ACC112 (cell line): ENCODE data around the gene TNFSF4.
"Not testable (repeated sequence)": the region's sequence is repeated elsewhere in the genome, so short reads cannot be mapped to it uniquely, and the experiment has no call there.

Experiments
- H2AFZ ChIP-seq: fragments of 200-600 bp; sonication (generic); one replicate; pipeline ENCODE4 v1.6.0; 2017; ENCODE audit warnings: antibody characterized with exemption, low read length; ENCODE audit not compliant: unreplicated experiment
- H3K27ac ChIP-seq: fragments of 200-600 bp; sonication (generic); 2 replicates; pipeline ENCODE4 v1.5.1; 2014; ENCODE audit warnings: low read depth, mild to moderate bottlenecking, antibody characterized with exemption, low read length, moderate library complexity
- H3K27me3 ChIP-seq: fragments of 200-600 bp; sonication (generic); 2 replicates; pipeline ENCODE4 v1.6.1; 2014; ENCODE audit warnings: mild to moderate bottlenecking, antibody characterized with exemption, low read length, moderate library complexity, mixed read lengths; ENCODE audit not compliant: insufficient read depth
- H3K36me3 ChIP-seq: fragments of 200-600 bp; sonication (generic); 2 replicates; pipeline ENCODE4 v1.6.1; 2016; ENCODE audit warnings: mild to moderate bottlenecking, antibody characterized with exemption, low read length, moderate library complexity, mixed read lengths; ENCODE audit not compliant: insufficient read depth
- H3K4me1 ChIP-seq: fragments of 200-600 bp; sonication (generic); one replicate; pipeline ENCODE4 v1.6.1; 2016; ENCODE audit warnings: low read length, mixed read lengths; ENCODE audit not compliant: insufficient read depth, unreplicated experiment, control insufficient read depth
- H3K4me3 ChIP-seq: fragments of 200-600 bp; sonication (generic); 2 replicates; pipeline ENCODE4 v1.5.1; 2014; ENCODE audit warnings: mild to moderate bottlenecking, low read depth, low read length
- H3K79me2 ChIP-seq: fragments of 200-600 bp; sonication (generic); one replicate; pipeline ENCODE4 v1.6.0; 2016; ENCODE audit warnings: low read length; ENCODE audit not compliant: control insufficient read depth, unreplicated experiment, insufficient read depth

Gene TNFSF4

DNA sequence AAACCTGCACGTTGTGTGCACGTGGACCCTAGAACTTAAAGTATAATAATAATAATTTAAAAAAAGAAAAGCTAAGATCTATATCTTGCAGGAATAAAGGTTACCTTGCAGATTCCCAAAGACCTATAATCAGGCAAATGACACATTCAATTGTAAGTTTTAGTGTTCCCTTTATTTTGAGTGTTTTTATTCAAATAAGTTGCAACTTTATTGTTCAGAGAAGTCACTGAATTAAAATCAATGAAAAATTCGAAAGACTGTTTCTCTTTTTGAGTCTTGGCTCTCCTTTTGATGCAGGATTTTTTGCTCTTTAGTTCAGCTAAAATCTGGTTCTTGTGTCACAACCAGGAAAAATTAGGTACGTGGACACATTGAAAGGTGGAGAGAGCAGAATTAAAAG, 27.8 kb upstream of the TNFSF4 start:
- Histone ChIP-seq H2AFZ (no peak overlapping the region), H3K27ac (no peak overlapping the region), H3K79me2 (no peaks in the 10 kb centered on the region), H3K4me3 (no peak overlapping the region), H3K27me3 (no peaks in the 10 kb centered on the region), H3K36me3 (no peaks in the 10 kb centered on the region), H3K4me1 (no peaks in the 10 kb centered on the region)

DNA sequence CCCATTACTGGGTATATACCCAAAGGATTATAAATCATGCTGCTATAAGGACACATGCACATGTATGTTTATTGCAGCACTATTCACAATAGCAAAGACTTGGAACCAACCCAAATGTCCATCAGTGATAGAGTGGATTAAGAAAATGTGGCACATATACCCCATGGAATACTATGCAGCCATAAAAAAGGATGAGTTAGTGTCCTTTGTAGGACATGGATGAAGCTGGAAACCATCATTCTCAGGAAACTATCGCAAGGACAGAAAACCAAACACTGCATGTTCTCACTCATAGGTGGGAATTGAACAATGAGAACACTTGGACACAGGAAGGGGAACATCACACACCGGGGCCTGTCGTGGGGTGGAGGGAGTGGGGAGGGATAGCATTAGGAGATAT, 27.3 kb upstream of the TNFSF4 start:
- not testable (repeated sequence) for H3K36me3 ChIP-seq, H3K27ac ChIP-seq, H3K4me3 ChIP-seq, H3K4me1 ChIP-seq, H3K79me2 ChIP-seq, H3K27me3 ChIP-seq, H2AFZ ChIP-seq

DNA sequence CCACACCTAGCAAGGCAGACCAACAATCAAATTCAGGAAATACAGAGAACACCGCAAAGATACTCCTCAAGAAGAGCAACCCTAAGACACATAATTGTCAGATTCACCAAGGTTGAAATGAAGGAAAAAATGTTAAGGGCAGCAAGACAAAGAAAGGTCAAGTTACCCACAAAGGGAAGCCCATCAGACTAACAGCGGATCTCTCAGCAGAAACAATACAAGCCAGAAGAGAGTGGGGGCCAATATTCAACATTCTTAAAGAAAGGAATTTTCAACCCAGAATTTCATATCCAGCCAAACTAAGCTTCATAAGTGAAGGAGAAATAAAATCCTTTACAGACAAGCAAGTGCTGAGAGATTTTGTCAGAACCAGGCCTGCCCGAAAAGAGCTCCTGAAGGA, 21.9 kb upstream of the TNFSF4 start:
- H2AFZ ChIP-seq, H3K36me3 ChIP-seq, H3K79me2 ChIP-seq, H3K4me3 ChIP-seq, H3K27ac ChIP-seq, H3K4me1 ChIP-seq, H3K27me3 ChIP-seq: not testable (repeated sequence)

DNA sequence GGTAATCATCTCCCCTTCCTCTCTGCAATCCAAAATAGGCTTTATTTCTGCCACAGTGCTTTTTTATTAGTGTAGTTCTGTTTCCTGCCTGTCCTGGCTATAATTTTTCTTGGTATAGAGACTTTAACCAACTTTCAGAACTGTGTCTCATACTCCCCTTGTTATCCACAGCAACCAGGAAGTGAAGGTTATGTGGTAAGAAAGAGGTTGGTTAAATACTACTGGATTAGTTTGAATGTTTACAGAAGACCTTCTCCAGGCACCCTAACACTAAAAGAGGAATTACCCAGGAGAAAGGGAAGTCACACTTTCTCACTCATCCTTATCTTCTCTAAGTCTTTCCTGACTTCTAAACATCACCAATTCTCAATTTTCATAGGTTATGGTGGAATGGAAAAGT, 17.8 kb upstream of the TNFSF4 start:
- no peaks in the 10 kb centered on the region for H3K27me3 ChIP-seq
- H3K36me3 ChIP-seq: no peaks in the 10 kb centered on the region
- H2AFZ ChIP-seq: no peak overlapping the region

DNA sequence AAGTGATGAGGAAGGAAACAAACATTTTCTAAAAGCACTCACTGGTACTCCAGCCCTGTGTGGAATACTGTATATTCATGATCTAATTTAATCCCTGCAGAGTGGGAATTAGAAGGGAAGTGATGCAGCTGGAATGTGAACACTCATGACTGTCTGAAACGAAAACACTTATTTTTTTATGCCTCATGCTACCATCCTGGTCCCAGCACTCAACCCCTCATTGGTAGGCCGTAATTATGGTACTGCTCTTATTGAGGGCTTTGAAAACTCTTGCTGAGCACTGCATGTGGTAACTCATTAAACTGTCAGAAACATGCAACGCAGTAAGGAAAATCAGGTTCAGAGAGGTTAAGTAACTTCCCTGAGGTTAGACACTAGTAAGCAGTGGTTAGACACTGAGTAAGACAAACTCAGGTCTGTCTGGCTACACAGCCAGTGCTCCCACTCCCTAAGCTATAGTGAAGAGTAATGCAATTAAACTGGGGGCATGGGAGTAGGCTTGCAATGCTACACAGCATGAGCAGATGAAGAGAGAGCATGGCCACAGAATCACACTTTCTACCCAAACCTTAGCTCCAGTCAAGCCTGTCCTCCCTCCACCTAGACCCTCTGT, 17.3 kb upstream of the TNFSF4 start:
- Histone ChIP-seq H3K4me1 (no peaks in the 10 kb centered on the region), H3K27me3 (no peaks in the 10 kb centered on the region), H3K79me2 (no peaks in the 10 kb centered on the region), H2AFZ (no peak overlapping the region), H3K27ac (no peak overlapping the region), H3K4me3 (no peak overlapping the region), H3K36me3 (no peaks in the 10 kb centered on the region)

More for the DNA sequence above, 17.8 kb upstream of the TNFSF4 start:
- no peaks in the 10 kb centered on the region for H3K4me1 ChIP-seq
- H3K79me2 ChIP-seq: no peaks in the 10 kb centered on the region
- H3K27ac ChIP-seq: no peak overlapping the region
- no peak overlapping the region for H3K4me3 ChIP-seq

DNA sequence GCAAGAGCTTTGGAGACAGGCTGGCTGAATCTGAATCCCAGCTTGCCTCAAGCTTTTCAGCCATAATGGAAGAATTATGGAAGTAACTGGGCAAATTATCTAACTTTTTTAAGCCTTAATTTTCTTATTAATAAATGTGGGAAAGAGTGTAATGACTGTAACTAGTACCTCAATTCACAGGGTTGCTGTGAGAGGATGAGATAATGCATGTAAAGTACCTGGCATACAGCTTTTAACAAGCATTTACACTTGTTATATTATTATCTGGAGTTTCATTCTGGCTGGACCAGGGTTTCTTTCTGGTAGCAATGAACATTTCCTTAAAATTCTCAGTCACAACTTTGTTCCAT, 15.9 kb upstream of the TNFSF4 start:
- Histone ChIP-seq H3K36me3 (no peaks in the 10 kb centered on the region), H3K27me3 (no peaks in the 10 kb centered on the region), H3K27ac (no peak overlapping the region), H2AFZ (no peak overlapping the region), H3K79me2 (no peaks in the 10 kb centered on the region), H3K4me1 (no peaks in the 10 kb centered on the region), H3K4me3 (no peak overlapping the region)

DNA sequence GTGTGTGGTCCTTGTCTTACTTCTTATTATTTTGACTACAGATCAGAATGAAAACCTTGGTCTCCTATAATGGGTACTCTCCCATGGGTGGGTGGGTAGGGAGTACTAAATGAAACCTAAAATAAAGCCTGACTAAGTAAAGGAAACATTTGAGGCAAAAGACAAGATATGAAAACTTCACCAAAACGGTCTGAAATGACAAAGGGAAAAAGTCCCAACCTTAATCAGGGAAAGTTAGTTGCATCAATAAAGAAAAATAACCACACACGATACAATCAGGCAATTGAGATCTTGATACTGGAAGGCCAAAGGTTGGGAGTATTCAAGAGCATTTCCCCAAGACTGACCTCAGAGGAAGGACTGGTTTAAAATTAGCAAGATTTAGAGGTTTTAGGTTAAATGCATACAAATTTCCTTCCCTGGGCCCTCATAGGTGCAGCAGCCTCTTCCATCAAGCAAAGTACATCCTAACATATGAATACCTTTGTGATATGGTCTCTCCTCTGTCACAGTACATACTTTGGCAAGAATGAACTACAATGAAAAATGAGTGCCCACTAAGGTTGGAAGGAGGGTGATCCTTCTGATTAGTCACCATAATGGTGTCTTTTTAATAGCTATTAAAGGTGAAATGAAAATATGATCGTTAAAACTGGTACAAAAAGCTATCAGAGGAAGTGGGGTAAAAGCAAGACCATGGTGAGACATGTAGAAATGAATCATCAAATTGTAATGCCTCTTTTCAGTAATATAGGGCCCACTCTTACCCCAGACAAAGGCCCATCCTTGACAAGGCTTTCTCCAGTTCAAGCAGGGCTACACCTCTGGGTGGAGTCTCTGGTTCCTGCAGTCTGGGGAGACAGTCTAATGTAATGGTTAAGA, 15.3 kb upstream of the TNFSF4 start:
- H2AFZ ChIP-seq: no peak overlapping the region
- H3K79me2 ChIP-seq: no peaks in the 10 kb centered on the region
- H3K4me3 ChIP-seq: no peak overlapping the region
- H3K4me1 ChIP-seq: no peaks in the 10 kb centered on the region
- H3K36me3 ChIP-seq: no peaks in the 10 kb centered on the region
- no peaks in the 10 kb centered on the region for H3K27me3 ChIP-seq
- H3K27ac ChIP-seq: no peak overlapping the region

DNA sequence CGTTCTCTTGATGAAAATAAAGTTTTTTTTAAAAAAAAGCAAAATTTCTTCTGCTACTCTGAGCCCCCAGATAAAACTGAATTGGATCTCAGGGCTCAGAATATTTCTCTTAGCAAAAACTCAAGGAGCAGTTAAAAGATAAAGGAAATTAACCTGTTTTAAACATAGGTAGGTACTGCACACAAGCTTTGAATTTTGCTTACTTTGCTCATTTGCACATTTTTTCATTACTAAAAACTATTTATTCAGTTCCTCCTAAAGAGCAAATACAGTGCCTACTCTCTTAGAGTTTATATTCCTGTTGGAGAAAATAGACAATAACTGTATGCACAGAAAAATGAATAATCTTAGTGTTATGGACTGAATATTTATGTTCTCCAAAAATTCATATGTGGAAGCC, 13.0 kb upstream of the TNFSF4 start:
- H3K4me3 ChIP-seq: no peak overlapping the region
- H3K27me3 ChIP-seq: no peaks in the 10 kb centered on the region
- no peak overlapping the region for H3K27ac ChIP-seq
- no peaks in the 10 kb centered on the region for H3K4me1 ChIP-seq
- H2AFZ ChIP-seq: no peak overlapping the region
- no peaks in the 10 kb centered on the region for H3K79me2 ChIP-seq
- H3K36me3 ChIP-seq: no peaks in the 10 kb centered on the region

DNA sequence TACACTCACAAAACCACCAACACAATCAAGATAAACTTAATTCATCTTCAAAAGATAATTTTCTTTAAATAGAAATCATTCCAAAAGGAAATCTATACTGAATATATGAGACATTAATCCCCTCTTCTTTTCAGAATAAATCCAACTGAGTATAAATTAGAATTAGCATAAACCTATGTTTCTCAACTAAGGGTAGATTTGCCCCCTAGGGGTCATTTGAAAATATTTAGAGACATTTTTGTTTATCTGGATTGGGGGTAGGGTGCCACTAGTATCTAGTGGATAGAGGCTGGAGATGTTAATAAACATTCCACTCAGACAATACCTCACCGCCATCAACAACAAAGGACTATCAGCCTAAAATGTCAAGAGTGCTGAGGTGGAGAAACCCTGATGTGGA, 6.5 kb upstream of the TNFSF4 start:
- Histone ChIP-seq H3K4me1 (no peaks in the 10 kb centered on the region), H3K27ac (no peak overlapping the region), H3K36me3 (no peaks in the 10 kb centered on the region), H3K79me2 (no peaks in the 10 kb centered on the region), H3K27me3 (no peaks in the 10 kb centered on the region), H2AFZ (no peak overlapping the region), H3K4me3 (no peak overlapping the region)

DNA sequence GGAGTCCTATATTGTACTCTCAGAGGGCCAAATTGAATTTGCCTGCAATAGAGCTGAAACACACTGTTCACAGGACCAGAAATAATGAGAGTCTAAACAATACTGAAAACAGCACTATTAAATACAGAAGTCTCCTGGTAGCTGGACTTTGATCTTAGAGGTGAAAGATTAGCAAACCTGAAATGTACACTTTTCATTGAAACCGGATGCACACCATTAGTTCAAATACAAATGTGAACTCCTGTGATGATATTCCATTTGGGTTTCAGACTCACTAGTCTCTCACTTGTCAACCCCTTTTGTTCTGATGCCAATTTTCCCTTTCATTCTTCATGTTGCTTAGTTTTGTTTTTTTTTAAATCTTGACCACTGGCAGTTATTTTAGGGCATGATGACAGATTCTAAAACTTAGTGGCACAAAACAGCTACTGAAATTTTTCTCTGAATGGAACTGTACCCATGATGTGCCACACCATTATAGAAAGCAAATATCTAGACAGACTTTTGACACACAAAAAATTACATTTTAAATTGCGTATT, 5.9 kb upstream of the TNFSF4 start:
- Histone ChIP-seq H3K4me3 (no peak overlapping the region), H2AFZ (no peak overlapping the region), H3K4me1 (no peaks in the 10 kb centered on the region), H3K79me2 (no peaks in the 10 kb centered on the region), H3K36me3 (no peaks in the 10 kb centered on the region), H3K27me3 (no peaks in the 10 kb centered on the region), H3K27ac (no peak overlapping the region)

DNA sequence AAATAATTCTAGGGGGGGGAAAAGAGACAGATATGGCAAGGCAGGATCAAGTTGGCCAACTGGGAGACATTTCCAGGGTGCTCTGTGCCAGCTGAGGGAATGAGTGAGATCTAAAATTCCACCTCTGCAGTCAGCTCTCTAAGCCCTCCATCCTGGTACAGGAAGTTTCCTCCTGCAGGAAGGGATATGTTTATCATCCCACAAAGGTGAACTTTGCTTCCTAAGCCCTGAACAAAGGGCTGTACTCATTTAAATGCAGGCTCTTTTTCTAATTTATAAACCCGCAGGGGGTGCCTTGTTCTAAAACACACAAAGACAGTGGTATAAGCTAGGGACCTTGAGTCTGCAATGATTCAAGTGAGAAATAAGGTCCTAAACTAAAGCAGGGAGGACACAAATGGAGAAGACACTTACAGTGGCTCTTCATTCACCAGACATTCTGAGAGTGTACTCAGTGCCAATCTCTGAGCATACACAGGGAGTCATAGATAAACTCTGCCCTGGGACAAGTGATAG, 3.6 kb upstream of the TNFSF4 start:
- no peaks in the 10 kb centered on the region for H3K79me2 ChIP-seq
- H3K27me3 ChIP-seq: no peaks in the 10 kb centered on the region
- H3K4me3 ChIP-seq: no peak overlapping the region
- H3K4me1 ChIP-seq: peaks cover 20% of the 10 kb centered on the region
- H3K27ac ChIP-seq: no peak overlapping the region
- no peaks in the 10 kb centered on the region for H3K36me3 ChIP-seq
- H2AFZ ChIP-seq: no peak overlapping the region
